B cell (primary cell): ENCODE data around the gene ARHGEF3.

Experiments
- EZH2 ChIP-seq: IDR thresholded peaks from 2 replicates; pipeline ENCODE4 v1.6.1; 2012; ENCODE audit warnings: borderline replicate concordance, low read depth, mild to moderate bottlenecking, moderate library complexity, low read length; ENCODE audit not compliant: insufficient read depth, poor library complexity, severe bottlenecking
- TF ChIP-seq, protein P1 (sequence below): fragments of 200-600 bp; IDR thresholded peaks from one replicate; pipeline ENCODE4 v1.8.0; 2022; ENCODE audit warnings: antibody characterized with exemption, mild to moderate bottlenecking

- TF ChIP-seq, protein P1, sequence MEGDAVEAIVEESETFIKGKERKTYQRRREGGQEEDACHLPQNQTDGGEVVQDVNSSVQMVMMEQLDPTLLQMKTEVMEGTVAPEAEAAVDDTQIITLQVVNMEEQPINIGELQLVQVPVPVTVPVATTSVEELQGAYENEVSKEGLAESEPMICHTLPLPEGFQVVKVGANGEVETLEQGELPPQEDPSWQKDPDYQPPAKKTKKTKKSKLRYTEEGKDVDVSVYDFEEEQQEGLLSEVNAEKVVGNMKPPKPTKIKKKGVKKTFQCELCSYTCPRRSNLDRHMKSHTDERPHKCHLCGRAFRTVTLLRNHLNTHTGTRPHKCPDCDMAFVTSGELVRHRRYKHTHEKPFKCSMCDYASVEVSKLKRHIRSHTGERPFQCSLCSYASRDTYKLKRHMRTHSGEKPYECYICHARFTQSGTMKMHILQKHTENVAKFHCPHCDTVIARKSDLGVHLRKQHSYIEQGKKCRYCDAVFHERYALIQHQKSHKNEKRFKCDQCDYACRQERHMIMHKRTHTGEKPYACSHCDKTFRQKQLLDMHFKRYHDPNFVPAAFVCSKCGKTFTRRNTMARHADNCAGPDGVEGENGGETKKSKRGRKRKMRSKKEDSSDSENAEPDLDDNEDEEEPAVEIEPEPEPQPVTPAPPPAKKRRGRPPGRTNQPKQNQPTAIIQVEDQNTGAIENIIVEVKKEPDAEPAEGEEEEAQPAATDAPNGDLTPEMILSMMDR: no peak
- no peak for TF ChIP-seq EZH2
Measured at GRCh38 chr3:56751056-56751707, 50.6 kb downstream of the ARHGEF3 start.
